Osteoblast (primary cell): Measurements from ENCODE around the gene RNF144A. TPM values are rescaled to one million over a fixed set of nuclear protein-coding genes. Genes with fewer than 3 reads are reported as not detected.

ENCODE experiments used
- DNase-seq: peaks from one replicate; pipeline ENCODE4 v3.0.0; 2011; ENCODE audit warnings: low spot score, mixed read lengths; ENCODE audit not compliant: insufficient read length; ENCODE audit errors: missing footprints
- H2AFZ ChIP-seq: 2 replicates; pipeline ENCODE4 v1.6.0; 2011; ENCODE audit warnings: mild to moderate bottlenecking, low read length
- H3K27ac ChIP-seq: 2 replicates; pipeline ENCODE4 v1.5.1; 2011; ENCODE audit warnings: mild to moderate bottlenecking, low read depth, low read length, moderate library complexity
- H3K27me3 ChIP-seq: 2 replicates; pipeline ENCODE4 v1.6.0; 2012; ENCODE audit warnings: mild to moderate bottlenecking, control low read depth, inconsistent platforms, low read length, moderate library complexity; ENCODE audit not compliant: insufficient read depth
- H3K36me3 ChIP-seq: 2 replicates; pipeline ENCODE4 v1.5.1; 2011; ENCODE audit warnings: mild to moderate bottlenecking, low read length, control low read depth, moderate library complexity; ENCODE audit not compliant: insufficient read depth
- H3K4me1 ChIP-seq: 2 replicates; pipeline ENCODE4 v1.5.1; 2011; ENCODE audit warnings: mild to moderate bottlenecking, low read length, control low read depth, moderate library complexity; ENCODE audit not compliant: insufficient read depth
- H3K4me2 ChIP-seq: 2 replicates; pipeline ENCODE4 v1.6.0; 2011; ENCODE audit warnings: mild to moderate bottlenecking, low read length; ENCODE audit not compliant: insufficient read depth
- H3K4me3 ChIP-seq: fragments of 200-600 bp; sonication (generic); 3 replicates; pipeline ENCODE4 v1.5.1; 2012; ENCODE audit warnings: mild to moderate bottlenecking, low read length, inconsistent platforms; ENCODE audit not compliant: insufficient read depth
- H3K79me2 ChIP-seq: 2 replicates; pipeline ENCODE4 v1.6.0; 2012; ENCODE audit warnings: mild to moderate bottlenecking, low read length, control low read depth, inconsistent platforms; ENCODE audit not compliant: insufficient read depth
- H3K9me3 ChIP-seq: 2 replicates; pipeline ENCODE4 v1.5.1; 2011; ENCODE audit warnings: low read depth, low read length, control low read depth
- H4K20me1 ChIP-seq: 2 replicates; pipeline ENCODE4 v1.6.0; 2012; ENCODE audit warnings: mild to moderate bottlenecking, low read length, control low read depth; ENCODE audit not compliant: insufficient read depth
- CTCF ChIP-seq: IDR thresholded peaks from 2 replicates; pipeline ENCODE4 v1.5.1; 2011; ENCODE audit warnings: mild to moderate bottlenecking, low read depth, low read length, moderate library complexity; ENCODE audit errors: extremely low read depth
- total RNA-seq: library from RNA; depleted of rRNA; stranded (reverse); fragments of >200 nt; gene quantifications from 2 replicates; pipeline ENCODE4 v1.2.3, GENCODE V29; 2012

The RNF144A gene
- total RNA-seq, 1 donor, result 15.9 TPM

- no peak overlapping the region for H3K4me3 ChIP-seq
- DNase-seq, result no peak
- no peaks in the 10 kb centered on the region for H4K20me1 ChIP-seq
- no peaks in the 10 kb centered on the region for H3K36me3 ChIP-seq
- TF ChIP-seq CTCF, result no peak
- H3K79me2 ChIP-seq, result no peaks in the 10 kb centered on the region
- no peaks in the 10 kb centered on the region for H3K9me3 ChIP-seq
- H3K27me3 ChIP-seq, result no peaks in the 10 kb centered on the region
- no peak overlapping the region for H2AFZ ChIP-seq
- no peak overlapping the region for H3K4me2 ChIP-seq
- H3K27ac ChIP-seq, result no peak overlapping the region
- H3K4me1 ChIP-seq, result no peaks in the 10 kb centered on the region
These were observed 76.0 kb downstream of the RNF144A start for GRCh38 chr2:6993229-6993640.

- Histone ChIP-seq H3K4me3 (no peak overlapping the region), H2AFZ (no peak overlapping the region), H3K79me2 (no peaks in the 10 kb centered on the region), H3K4me1 (no peaks in the 10 kb centered on the region), H3K27ac (no peak overlapping the region), H3K36me3 (no peaks in the 10 kb centered on the region), H3K9me3 (no peaks in the 10 kb centered on the region), H3K27me3 (no peaks in the 10 kb centered on the region), H3K4me2 (no peak overlapping the region), H4K20me1 (no peaks in the 10 kb centered on the region)
- no peak for DNase-seq
- TF ChIP-seq CTCF, result no peak
These were observed 76.7 kb downstream of the RNF144A start for GRCh38 chr2:6993936-6994335.

- Histone ChIP-seq H4K20me1 (no peaks in the 10 kb centered on the region), H3K4me3 (no peak overlapping the region), H3K79me2 (no peaks in the 10 kb centered on the region), H3K27ac (no peak overlapping the region), H3K4me2 (no peak overlapping the region), H3K4me1 (no peaks in the 10 kb centered on the region), H3K36me3 (no peaks in the 10 kb centered on the region), H3K9me3 (no peaks in the 10 kb centered on the region), H2AFZ (no peak overlapping the region), H3K27me3 (no peaks in the 10 kb centered on the region)
- DNase-seq, result no peak
- TF ChIP-seq CTCF, result no peak
These were observed 77.4 kb downstream of the RNF144A start for GRCh38 chr2:6994536-6995128.

- no peaks in the 10 kb centered on the region for H3K4me1 ChIP-seq
- H4K20me1 ChIP-seq, result no peaks in the 10 kb centered on the region
- H3K36me3 ChIP-seq, result no peaks in the 10 kb centered on the region
- TF ChIP-seq CTCF, result no peak
- no peak overlapping the region for H3K4me2 ChIP-seq
- H3K4me3 ChIP-seq, result no peak overlapping the region
- no peak overlapping the region for H3K27ac ChIP-seq
- no peak overlapping the region for H2AFZ ChIP-seq
- no peaks in the 10 kb centered on the region for H3K9me3 ChIP-seq
- no peak for DNase-seq
- H3K27me3 ChIP-seq, result no peaks in the 10 kb centered on the region
- no peaks in the 10 kb centered on the region for H3K79me2 ChIP-seq
These were observed 78.3 kb downstream of the RNF144A start for GRCh38 chr2:6995391-6996097.
